ENCODE measurements around the gene NRIP1. TPM values are rescaled to one million over a fixed set of nuclear protein-coding genes. Genes with fewer than 3 reads are reported as not detected.

The NRIP1 gene
- total and polyA plus RNA-seq, 2 of the 8 experiments (the other 6 are each of a cell fraction or from before 2014, with no cell fraction given), result 1.5 to 9.3 TPM

DNA sequence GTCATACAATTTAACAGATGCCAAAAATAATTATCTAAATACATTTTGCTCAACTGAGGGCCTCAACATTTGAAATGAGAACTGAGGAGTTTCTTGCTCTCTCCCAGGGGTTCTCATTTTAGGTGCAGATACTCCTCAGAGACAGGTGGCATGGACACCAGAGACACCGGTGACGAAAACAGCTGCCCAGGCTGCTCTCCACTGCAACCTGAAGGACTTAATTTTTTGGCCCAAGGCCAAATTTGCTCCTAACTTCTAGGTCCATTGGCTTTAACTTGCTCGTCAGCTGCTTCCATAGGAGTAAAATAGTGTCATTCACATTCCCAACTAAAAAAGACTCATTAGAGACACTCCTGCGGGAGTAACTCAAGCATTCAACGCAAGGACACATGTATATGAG, 87.0 kb downstream of the NRIP1 start:
- Histone ChIP-seq H3K9me3 (ENCODE audit: insufficient read depth in 2 of 2, low read depth in 1 of 2, low read length in 1 of 2) (no peaks in the 10 kb centered on the region; a peak in 1 of 4 replicates), H3K56ac (replicated peaks; ENCODE audit: insufficient read length, low read depth, low read length) (no peak overlapping the region), H2AK5ac (ENCODE audit: low read depth, low read length) (no peak overlapping the region), H3K18ac (ENCODE audit: extremely low read depth, low read length) (no peak overlapping the region), H3K23me2 (ENCODE audit: low read depth, low read length) (no peaks in the 10 kb centered on the region), H2BK15ac (ENCODE audit: low read length) (no peak overlapping the region), H3K36me3 (ENCODE audit: control insufficient read depth in 2 of 4, insufficient read depth in 4 of 4, low read length in 3 of 4) (no peaks in the 10 kb centered on the region), H3K4me1 (replicated peaks in 1 of 4; ENCODE audit: control insufficient read depth in 3 of 4, insufficient read depth in 4 of 4, low read length in 3 of 4) (no peaks in the 10 kb centered on the region), H3K27me3 (replicated peaks in 1 of 4; ENCODE audit: control insufficient read depth in 3 of 4, extremely low read depth in 1 of 4, insufficient read depth in 3 of 4, low read length in 3 of 4) (no peaks in the 10 kb centered on the region), H3K27ac (ENCODE audit: low read depth, low read length) (no peak overlapping the region), H3K14ac (ENCODE audit: insufficient read length) (no peak overlapping the region), H4K20me1 (replicated peaks in 1 of 2; ENCODE audit: control insufficient read depth in 1 of 2, insufficient read depth in 2 of 2, low read length in 2 of 2) (peaks cover 0 to 1% of the 10 kb centered on the region in 2 experiments), H3K79me1 (ENCODE audit: low read depth, low read length) (no peaks in the 10 kb centered on the region), H3K4me3 (ENCODE audit: extremely low read depth in 1 of 4, insufficient read depth in 2 of 4, low read depth in 3 of 4, low read length in 4 of 4) (no peak overlapping the region), H3K4me2 (ENCODE audit: insufficient read depth in 1 of 2, low read depth in 2 of 2, low read length in 2 of 2) (no peak overlapping the region), H3K4ac (replicated peaks; ENCODE audit: insufficient read length, low read depth, low read length) (no peak overlapping the region), H2BK5ac (ENCODE audit: low read depth, low read length) (no peak overlapping the region), H4K8ac (ENCODE audit: extremely low read depth, insufficient read depth, low read length) (no peak overlapping the region), H2BK20ac (ENCODE audit: low read length) (no peak overlapping the region), H2BK120ac (replicated peaks; ENCODE audit: low read depth, low read length) (no peak overlapping the region), H3K79me2 (ENCODE audit: control insufficient read depth in 1 of 2, insufficient read depth in 2 of 2, low read length in 2 of 2) (no peaks in the 10 kb centered on the region), H4K5ac (ENCODE audit: insufficient read length, low read depth, low read length) (no peak overlapping the region), H2AFZ (ENCODE audit: low read length) (no peak overlapping the region), H4K91ac (replicated peaks; ENCODE audit: insufficient read length, low read length) (no peak overlapping the region), H3K9ac (replicated peaks in 1 of 4; ENCODE audit: extremely low read depth in 1 of 4, low read depth in 3 of 4, low read length in 3 of 4) (no peak overlapping the region), H3K23ac (ENCODE audit: insufficient read length) (no peak overlapping the region), H2BK12ac (ENCODE audit: low read depth, low read length) (no peak overlapping the region)
- DNase-seq (ENCODE audit: low read depth in 1 of 2, low spot score in 2 of 2), result no peak
- WGBS, 2 experiments (ENCODE audit: extremely low coverage in 1 of 2, insufficient coverage in 1 of 2, insufficient read length in 1 of 2, insufficient replicate concordance in 2 of 2, low coverage in 1 of 2, low lambda C conversion rate in 2 of 2, missing lambda C conversion rate in 1 of 2), result 88% methylated on average over 5 of the region's 5 CpGs; no CpG with 5 or more reads in 1 of the 2 experiments
- FAIRE-seq, result no peak
- ChIA-PET CTCF (ENCODE audit: partially characterized antibody) (no interaction called here), POLR2A (ENCODE audit: partially characterized antibody) (no interaction called here)
- TF ChIP-seq YY1 (IDR thresholded peaks at IDR 0.05; ENCODE audit: low read depth, low read length) (no peak), JUN (IDR thresholded peaks at IDR 0.05; ENCODE audit: low read depth, low read length) (no peak), SP2 (IDR thresholded peaks at IDR 0.05; ENCODE audit: low read length) (no peak), SAP30 (IDR thresholded peaks at IDR 0.05; ENCODE audit: insufficient read depth, insufficient replicate concordance, low read length) (no peak), CEBPB (IDR thresholded peaks at IDR 0.05; ENCODE audit: low read depth, low read length) (no peak), KDM5A (IDR thresholded peaks at IDR 0.05; ENCODE audit: low read length) (no peak), CBX5 (IDR thresholded peaks at IDR 0.05; ENCODE audit: low read depth, low read length) (no peak), MAFK (IDR thresholded peaks at IDR 0.05; ENCODE audit: low read depth, low read length) (no peak), CBX8 (IDR thresholded peaks at IDR 0.05; ENCODE audit: borderline replicate concordance, low read depth, low read length) (no peak), KDM4A (IDR thresholded peaks at IDR 0.05; ENCODE audit: low read depth, low read length, severe bottlenecking) (no peak), TAF1 (IDR thresholded peaks at IDR 0.05; ENCODE audit: low read depth, low read length) (no peak), TCF12 (IDR thresholded peaks at IDR 0.05; ENCODE audit: low read depth, low read length) (no peak), SP1 (IDR thresholded peaks at IDR 0.05; ENCODE audit: low read depth, low read length) (no peak), BACH1 (IDR thresholded peaks at IDR 0.05; ENCODE audit: low read length) (no peak)
- TF ChIP-seq, protein P1, sequence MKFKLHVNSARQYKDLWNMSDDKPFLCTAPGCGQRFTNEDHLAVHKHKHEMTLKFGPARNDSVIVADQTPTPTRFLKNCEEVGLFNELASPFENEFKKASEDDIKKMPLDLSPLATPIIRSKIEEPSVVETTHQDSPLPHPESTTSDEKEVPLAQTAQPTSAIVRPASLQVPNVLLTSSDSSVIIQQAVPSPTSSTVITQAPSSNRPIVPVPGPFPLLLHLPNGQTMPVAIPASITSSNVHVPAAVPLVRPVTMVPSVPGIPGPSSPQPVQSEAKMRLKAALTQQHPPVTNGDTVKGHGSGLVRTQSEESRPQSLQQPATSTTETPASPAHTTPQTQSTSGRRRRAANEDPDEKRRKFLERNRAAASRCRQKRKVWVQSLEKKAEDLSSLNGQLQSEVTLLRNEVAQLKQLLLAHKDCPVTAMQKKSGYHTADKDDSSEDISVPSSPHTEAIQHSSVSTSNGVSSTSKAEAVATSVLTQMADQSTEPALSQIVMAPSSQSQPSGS (IDR thresholded peaks at IDR 0.05; ENCODE audit: low read length), result no peak
